GM12878 (cell line): ENCODE results near the gene ZBTB21. TPM values are rescaled to one million over a fixed set of nuclear protein-coding genes. Genes with fewer than 3 reads are reported as not detected.

Experiments used
- ATAC-seq: fragments of 200-7000 bp; cut with Tn5 transposase; 3 replicates; pipeline ENCODE4 v1.9.1; 2020; ENCODE audit warnings: mild to moderate bottlenecking, moderate library complexity
- BruUV-seq: library from RNA; stranded (reverse); fragments of 400-500 nt; replicated peaks from 2 replicates; lab custom pipeline; 2021; lab: Mats Ljungman, UMichigan
- CTCF ChIA-PET: fragments of 300-600 bp; sonication (Branson Sonifier 250); formaldehyde crosslinking; extraction: SDS; loops from one replicate; lab custom pipeline; 2021; ENCODE audit warnings: inconsistent platforms; lab: Yijun Ruan, JAX
- POLR2A ChIA-PET: fragments of 350-600 bp; formaldehyde crosslinking; extraction: SDS; loops from one replicate; lab custom pipeline; 2021; ENCODE audit warnings: inconsistent platforms; lab: Charles Lee
- RAD21 ChIA-PET: fragments of 300-600 bp; sonication (Branson Sonifier 250); formaldehyde crosslinking; loops from one replicate; lab custom pipeline; 2023; ENCODE audit warnings: antibody characterized with exemption; ENCODE audit not compliant: unreplicated experiment; lab: Charles Lee
- SMC1A ChIA-PET: fragments of 300-600 bp; sonication (Branson Sonifier 250); formaldehyde crosslinking; loops from one replicate; lab custom pipeline; 2023; ENCODE audit not compliant: unreplicated experiment, uncharacterized antibody; lab: Charles Lee
- DNase-seq: peaks from one replicate; pipeline ENCODE4 v3.0.0-alpha.2; 2011; ENCODE audit warnings: low read depth, low spot score
- FAIRE-seq: peaks from 3 replicates; lab custom pipeline; 2011; peaks lifted over from hg19 to GRCh38; lab: Jason Lieb, UNC
- H2AFZ ChIP-seq: 2 replicates; pipeline ENCODE4 v1.6.0; 2011; ENCODE audit warnings: low read depth, low read length, control low read depth; ENCODE audit not compliant: control insufficient read depth
- H3K27ac ChIP-seq: 2 replicates; pipeline ENCODE4 v1.5.1; 2011; ENCODE audit warnings: control low read depth; ENCODE audit not compliant: control insufficient read depth, insufficient read depth
- H3K27me3 ChIP-seq, 2 experiments: replicated peaks in 1 of 2; 2 replicates each; pipeline versions ENCODE4 v1.6.0 to v1.6.1; 2011; ENCODE audit warnings: low read length in 1 of 2; ENCODE audit not compliant: control insufficient read depth in 2 of 2, insufficient read depth in 2 of 2
- H3K36me3 ChIP-seq, 2 experiments: 2 replicates each; pipeline ENCODE4 v1.5.1; 2011; ENCODE audit warnings: low read length in 1 of 2; ENCODE audit not compliant: control insufficient read depth in 2 of 2, insufficient read depth in 2 of 2
- H3K4me1 ChIP-seq: 2 replicates; pipeline ENCODE4 v1.6.1; 2011; ENCODE audit warnings: mild to moderate bottlenecking, low read length, moderate library complexity, mixed read lengths; ENCODE audit not compliant: control insufficient read depth, insufficient read depth
- H3K4me2 ChIP-seq: 2 replicates; pipeline ENCODE4 v1.6.0; 2011; ENCODE audit warnings: control low read depth; ENCODE audit not compliant: control insufficient read depth, insufficient read depth
- H3K4me3 ChIP-seq: fragments of 200-600 bp; sonication (generic); 2 replicates; pipeline ENCODE4 v1.5.1; 2016
- H3K79me2 ChIP-seq: 2 replicates; pipeline ENCODE4 v1.6.0; 2011; ENCODE audit warnings: low read length; ENCODE audit not compliant: control insufficient read depth, insufficient read depth
- H3K9ac ChIP-seq: 2 replicates; pipeline ENCODE4 v1.8.0; 2011; ENCODE audit warnings: low read length, control low read depth, mixed read lengths; ENCODE audit not compliant: control insufficient read depth, insufficient read depth
- H3K9me3 ChIP-seq: replicated peaks from 3 replicates; pipeline ENCODE4 v1.5.1; 2011; ENCODE audit warnings: mild to moderate bottlenecking, low read length; ENCODE audit not compliant: control insufficient read depth, insufficient read depth
- H4K20me1 ChIP-seq: 2 replicates; pipeline ENCODE4 v1.6.0; 2011; ENCODE audit not compliant: control insufficient read depth, insufficient read depth
- ATF7 ChIP-seq: fragments of 450-650 bp; IDR thresholded peaks from 2 replicates; pipeline ENCODE4 v1.6.1; 2016; ENCODE audit warnings: low read depth, mild to moderate bottlenecking
- EP300 ChIP-seq, 2 experiments: fragments of 150-350 bp in 1 of 2; IDR thresholded peaks; 2 replicates each; pipeline ENCODE4 v1.6.1; 2011 to 2012; ENCODE audit warnings: low read depth in 2 of 2, low read length in 2 of 2, borderline replicate concordance in 1 of 2, improper control_type of control experiment in 1 of 2, inconsistent platforms in 1 of 2; ENCODE audit not compliant: control insufficient read depth in 1 of 2
- FOXK2 ChIP-seq: fragments of 450-650 bp; IDR thresholded peaks from 2 replicates; pipeline ENCODE4 v1.6.1; 2017; ENCODE audit warnings: mild to moderate bottlenecking, moderate library complexity
- GATAD2B ChIP-seq: fragments of 450-650 bp; conservative IDR thresholded peaks from 2 replicates; pipeline ENCODE4 v1.6.1; 2017; ENCODE audit warnings: low read depth, mild to moderate bottlenecking, moderate library complexity
- KLF5 ChIP-seq: fragments of 450-650 bp; IDR thresholded peaks from 2 replicates; pipeline ENCODE4 v1.6.1; 2014; ENCODE audit warnings: mild to moderate bottlenecking; ENCODE audit not compliant: partially characterized antibody
- MAX ChIP-seq: IDR thresholded peaks from 2 replicates; pipeline ENCODE4 v1.6.1; 2012; ENCODE audit warnings: low read depth, low read length, improper control_type of control experiment
- MTA2 ChIP-seq: fragments of 450-650 bp; IDR thresholded peaks from 2 replicates; pipeline ENCODE4 v1.6.1; 2016; ENCODE audit warnings: low read depth, mild to moderate bottlenecking, moderate library complexity
- RUNX3 ChIP-seq: IDR thresholded peaks from 2 replicates; pipeline ENCODE4 v1.6.1; 2012; ENCODE audit warnings: low read length, inconsistent platforms
- SIX5 ChIP-seq: IDR thresholded peaks from 2 replicates; pipeline ENCODE4 v1.6.1; 2011; ENCODE audit warnings: mild to moderate bottlenecking, low read depth, low read length, moderate library complexity; ENCODE audit not compliant: severe bottlenecking
- SPI1 ChIP-seq: IDR thresholded peaks from 2 replicates; pipeline ENCODE4 v1.6.1; 2011; ENCODE audit warnings: low read depth, mild to moderate bottlenecking, low read length, moderate library complexity, borderline replicate concordance; ENCODE audit not compliant: insufficient read depth
- WRNIP1 ChIP-seq: IDR thresholded peaks from 2 replicates; pipeline ENCODE4 v1.6.1; 2011; ENCODE audit warnings: low read depth, low read length, improper control_type of control experiment, borderline replicate concordance
- ZNF207 ChIP-seq: fragments of 450-650 bp; IDR thresholded peaks from 2 replicates; pipeline ENCODE4 v1.6.1; 2014; ENCODE audit warnings: antibody characterized with exemption, mild to moderate bottlenecking, borderline replicate concordance
- ZSCAN29 ChIP-seq: fragments of 450-650 bp; IDR thresholded peaks from 2 replicates; pipeline ENCODE4 v1.6.1; 2017; ENCODE audit warnings: mild to moderate bottlenecking, moderate library complexity
- WGBS: methylation state at CpG from one replicate; pipeline ENCODE4 v1.1.6; 2016; ENCODE audit warnings: low lambda C conversion rate; ENCODE audit not compliant: insufficient replicate concordance, insufficient coverage; ENCODE audit errors: missing lambda C conversion rate; 5-methylcytosine and 5-hydroxymethylcytosine counted together
- in situ Hi-C: fragments of 300-500 bp; cut with MboI; formaldehyde crosslinking; loops from 9 replicates; pipeline ENCODE4 v1.14.3; 2018; ENCODE audit warnings: mixed read lengths
- intact Hi-C: fragments of 100-400 bp; cut with micrococcal nuclease; formaldehyde crosslinking; loops from one replicate; pipeline ENCODE4 v1.14.2; 2022; ENCODE audit not compliant: unreplicated experiment
- polyA plus RNA-seq, 11 experiments: library from polyadenylated mRNA; depleted of rRNA in 4 of 11; unstranded in 6 of 11; stranded (reverse) in 5 of 11; fragments of >200 nt; fragmentation: Nextera tagmentation in 4 of 11; fragmentation: Illumina TruSeq in 1 of 11; extraction: Ambion mirVana in 4 of 11; extraction: Trizol in 1 of 11; gene quantifications; 1 replicate in 1 of 11; 2 replicates in 10 of 11; pipeline versions ENCODE4 v1.2.1 to v1.2.3, GENCODE V29; 2011 to 2016; ENCODE audit warnings: inconsistent platforms in 2 of 11, missing spikeins in 2 of 11, low read depth in 1 of 11
- total RNA-seq, 4 experiments: library from RNA; depleted of rRNA in 3 of 4; stranded (reverse); fragments of >200 nt in 3 of 4; fragmentation: Illumina TruSeq in 1 of 4; extraction: Trizol in 1 of 4; gene quantifications; 2 replicates each; pipeline versions ENCODE4 v1.2.1 to v1.2.3, GENCODE V29; 2013 to 2021
- TF ChIP-seq, protein P1 (sequence below): fragments of 450-650 bp; IDR thresholded peaks from 2 replicates; pipeline ENCODE4 v1.6.1; 2016; ENCODE audit warnings: mild to moderate bottlenecking, moderate library complexity, borderline replicate concordance
- TF ChIP-seq, protein P2 (sequence below): fragments of 150-350 bp; IDR thresholded peaks from 2 replicates; pipeline ENCODE4 v1.6.1; 2016; ENCODE audit warnings: low read depth, low read length

Gene ZBTB21
- total and polyA plus RNA-seq, 10 of the 15 experiments (the other 5 are each of a cell fraction or from before 2014, with no cell fraction given), result 1.8 to 21.6 (median 10.6) TPM

GRCh38 chr21:41945982-41946381 lies 64.2 kb downstream of the ZBTB21 start:
- no peaks in the 10 kb centered on the region for H4K20me1 ChIP-seq
- RAD21 ChIA-PET, result no interaction called here
- no peak overlapping the region for H2AFZ ChIP-seq
- H3K4me2 ChIP-seq, result no peak overlapping the region
- ATAC-seq, result no peak
- no TSS peak for BruUV-seq
- no peaks in the 10 kb centered on the region; the same call in 1 of the 2 replicates for H3K4me1 ChIP-seq
- DNase-seq, result no peak
- FAIRE-seq, result no peak
- no peak overlapping the region for H3K4me3 ChIP-seq
- intact Hi-C loops, result no loop called here
- H3K9me3 ChIP-seq, result no peaks in the 10 kb centered on the region
- 93% methylated on average over 8 of the region's 8 CpGs for WGBS
- no peaks in the 10 kb centered on the region; a peak in 2 of 4 replicates for H3K36me3 ChIP-seq
- in situ Hi-C loops, result no loop called here
- SMC1A ChIA-PET, result interaction anchor here (0.6 kb wide), 1 partner anchor 169 kb away, joined by 3 read pairs; no protein-coding TSS in a partner anchor
- CTCF ChIA-PET, result no interaction called here
- no peak overlapping the region for H3K27ac ChIP-seq
- H3K9ac ChIP-seq, result no peak overlapping the region
- POLR2A ChIA-PET, result no interaction called here
- H3K27me3 ChIP-seq, result no peaks in the 10 kb centered on the region
- H3K79me2 ChIP-seq, result peaks cover 32% of the 10 kb centered on the region
- TF ChIP-seq MAX, result no peak
- TF ChIP-seq ZNF207, result no peak
- TF ChIP-seq RUNX3, result no peak
- TF ChIP-seq WRNIP1, result no peak
- TF ChIP-seq, protein P1, sequence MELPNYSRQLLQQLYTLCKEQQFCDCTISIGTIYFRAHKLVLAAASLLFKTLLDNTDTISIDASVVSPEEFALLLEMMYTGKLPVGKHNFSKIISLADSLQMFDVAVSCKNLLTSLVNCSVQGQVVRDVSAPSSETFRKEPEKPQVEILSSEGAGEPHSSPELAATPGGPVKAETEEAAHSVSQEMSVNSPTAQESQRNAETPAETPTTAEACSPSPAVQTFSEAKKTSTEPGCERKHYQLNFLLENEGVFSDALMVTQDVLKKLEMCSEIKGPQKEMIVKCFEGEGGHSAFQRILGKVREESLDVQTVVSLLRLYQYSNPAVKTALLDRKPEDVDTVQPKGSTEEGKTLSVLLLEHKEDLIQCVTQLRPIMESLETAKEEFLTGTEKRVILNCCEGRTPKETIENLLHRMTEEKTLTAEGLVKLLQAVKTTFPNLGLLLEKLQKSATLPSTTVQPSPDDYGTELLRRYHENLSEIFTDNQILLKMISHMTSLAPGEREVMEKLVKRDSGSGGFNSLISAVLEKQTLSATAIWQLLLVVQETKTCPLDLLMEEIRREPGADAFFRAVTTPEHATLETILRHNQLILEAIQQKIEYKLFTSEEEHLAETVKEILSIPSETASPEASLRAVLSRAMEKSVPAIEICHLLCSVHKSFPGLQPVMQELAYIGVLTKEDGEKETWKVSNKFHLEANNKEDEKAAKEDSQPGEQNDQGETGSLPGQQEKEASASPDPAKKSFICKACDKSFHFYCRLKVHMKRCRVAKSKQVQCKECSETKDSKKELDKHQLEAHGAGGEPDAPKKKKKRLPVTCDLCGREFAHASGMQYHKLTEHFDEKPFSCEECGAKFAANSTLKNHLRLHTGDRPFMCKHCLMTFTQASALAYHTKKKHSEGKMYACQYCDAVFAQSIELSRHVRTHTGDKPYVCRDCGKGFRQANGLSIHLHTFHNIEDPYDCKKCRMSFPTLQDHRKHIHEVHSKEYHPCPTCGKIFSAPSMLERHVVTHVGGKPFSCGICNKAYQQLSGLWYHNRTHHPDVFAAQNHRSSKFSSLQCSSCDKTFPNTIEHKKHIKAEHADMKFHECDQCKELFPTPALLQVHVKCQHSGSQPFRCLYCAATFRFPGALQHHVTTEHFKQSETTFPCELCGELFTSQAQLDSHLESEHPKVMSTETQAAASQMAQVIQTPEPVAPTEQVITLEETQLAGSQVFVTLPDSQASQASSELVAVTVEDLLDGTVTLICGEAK, result no peak
- no peak for TF ChIP-seq ZSCAN29
- TF ChIP-seq KLF5, result no peak
- TF ChIP-seq ATF7, result no peak
- TF ChIP-seq EP300 (IDR thresholded peaks at IDR 0.05; ENCODE audit: borderline replicate concordance in 1 of 2, control insufficient read depth in 1 of 2, low read depth in 2 of 2, low read length in 2 of 2), result no peak
- TF ChIP-seq, protein P2, sequence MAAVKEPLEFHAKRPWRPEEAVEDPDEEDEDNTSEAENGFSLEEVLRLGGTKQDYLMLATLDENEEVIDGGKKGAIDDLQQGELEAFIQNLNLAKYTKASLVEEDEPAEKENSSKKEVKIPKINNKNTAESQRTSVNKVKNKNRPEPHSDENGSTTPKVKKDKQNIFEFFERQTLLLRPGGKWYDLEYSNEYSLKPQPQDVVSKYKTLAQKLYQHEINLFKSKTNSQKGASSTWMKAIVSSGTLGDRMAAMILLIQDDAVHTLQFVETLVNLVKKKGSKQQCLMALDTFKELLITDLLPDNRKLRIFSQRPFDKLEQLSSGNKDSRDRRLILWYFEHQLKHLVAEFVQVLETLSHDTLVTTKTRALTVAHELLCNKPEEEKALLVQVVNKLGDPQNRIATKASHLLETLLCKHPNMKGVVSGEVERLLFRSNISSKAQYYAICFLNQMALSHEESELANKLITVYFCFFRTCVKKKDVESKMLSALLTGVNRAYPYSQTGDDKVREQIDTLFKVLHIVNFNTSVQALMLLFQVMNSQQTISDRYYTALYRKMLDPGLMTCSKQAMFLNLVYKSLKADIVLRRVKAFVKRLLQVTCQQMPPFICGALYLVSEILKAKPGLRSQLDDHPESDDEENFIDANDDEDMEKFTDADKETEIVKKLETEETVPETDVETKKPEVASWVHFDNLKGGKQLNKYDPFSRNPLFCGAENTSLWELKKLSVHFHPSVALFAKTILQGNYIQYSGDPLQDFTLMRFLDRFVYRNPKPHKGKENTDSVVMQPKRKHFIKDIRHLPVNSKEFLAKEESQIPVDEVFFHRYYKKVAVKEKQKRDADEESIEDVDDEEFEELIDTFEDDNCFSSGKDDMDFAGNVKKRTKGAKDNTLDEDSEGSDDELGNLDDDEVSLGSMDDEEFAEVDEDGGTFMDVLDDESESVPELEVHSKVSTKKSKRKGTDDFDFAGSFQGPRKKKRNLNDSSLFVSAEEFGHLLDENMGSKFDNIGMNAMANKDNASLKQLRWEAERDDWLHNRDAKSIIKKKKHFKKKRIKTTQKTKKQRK, result no peak
- no peak for TF ChIP-seq SIX5
- TF ChIP-seq SPI1, result no peak
- TF ChIP-seq MTA2, result no peak
- TF ChIP-seq FOXK2, result no peak
- no peak for TF ChIP-seq GATAD2B
